ENCODE results near the gene NME7.

GRCh38 chr1:169287280-169287679 lies 80.3 kb downstream of the NME7 start:
- TF ChIP-seq POLR2A (IDR thresholded peaks at IDR 0.05) (no peak), POLR2AphosphoS5 (IDR thresholded peaks at IDR 0.05) (no peak)
